ENCODE measurements around the gene ATP6V1B1. TPM values are rescaled to one million over a fixed set of nuclear protein-coding genes. Genes with fewer than 3 reads are reported as not detected.
A peak's percentile ranks its signal among the peaks of the same experiment; 100 is the strongest.

ATP6V1B1 gene
- total and polyA plus RNA-seq, 2 of the 13 experiments (the other 11 are each of a cell fraction or from before 2014, with no cell fraction given): 0.58 to 1.6 TPM

DNA sequence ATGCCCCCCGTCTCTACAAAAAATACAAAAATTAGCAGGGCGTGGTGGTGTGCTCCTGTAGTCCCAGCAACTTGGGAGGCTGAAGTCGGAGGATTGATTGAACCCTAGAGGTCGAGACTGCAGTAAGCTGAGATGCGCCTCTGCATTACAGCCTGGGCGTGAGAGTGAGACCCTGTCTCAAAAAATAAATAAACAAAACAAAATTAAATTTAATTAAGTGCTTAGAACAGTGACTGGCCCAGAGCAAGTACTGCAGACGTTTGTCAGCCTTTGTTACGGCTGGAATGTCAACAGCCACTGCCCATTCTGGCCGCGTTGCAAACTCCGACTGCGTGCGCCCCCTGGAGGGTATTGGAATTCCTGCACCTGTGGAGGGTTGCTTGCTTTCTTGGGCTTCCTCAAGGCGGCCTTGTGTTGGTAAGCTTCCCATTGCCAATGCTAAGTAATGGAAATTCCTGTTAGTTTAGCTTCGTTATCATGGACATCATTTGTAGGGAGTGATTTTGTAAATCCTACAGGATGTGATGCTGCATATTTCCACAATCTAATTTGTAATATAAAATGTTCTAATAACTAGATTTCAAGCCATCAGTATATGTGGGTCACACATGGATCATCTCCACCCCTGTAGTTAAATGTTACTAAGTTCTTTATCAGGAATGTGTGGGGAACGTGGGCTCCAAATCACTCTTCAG lies 15.9 kb upstream of the ATP6V1B1 start (continued):
- TF ChIP-seq, protein P1, sequence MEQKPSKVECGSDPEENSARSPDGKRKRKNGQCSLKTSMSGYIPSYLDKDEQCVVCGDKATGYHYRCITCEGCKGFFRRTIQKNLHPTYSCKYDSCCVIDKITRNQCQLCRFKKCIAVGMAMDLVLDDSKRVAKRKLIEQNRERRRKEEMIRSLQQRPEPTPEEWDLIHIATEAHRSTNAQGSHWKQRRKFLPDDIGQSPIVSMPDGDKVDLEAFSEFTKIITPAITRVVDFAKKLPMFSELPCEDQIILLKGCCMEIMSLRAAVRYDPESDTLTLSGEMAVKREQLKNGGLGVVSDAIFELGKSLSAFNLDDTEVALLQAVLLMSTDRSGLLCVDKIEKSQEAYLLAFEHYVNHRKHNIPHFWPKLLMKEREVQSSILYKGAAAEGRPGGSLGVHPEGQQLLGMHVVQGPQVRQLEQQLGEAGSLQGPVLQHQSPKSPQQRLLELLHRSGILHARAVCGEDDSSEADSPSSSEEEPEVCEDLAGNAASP (CRISPR knock-in tag; IDR thresholded peaks at IDR 0.05; ENCODE audit: borderline replicate concordance): peak; percentile 31; the same call in 1 of the 2 replicates
- TF ChIP-seq KAT8 (CRISPR knock-in tag; IDR thresholded peaks at IDR 0.05): peak; percentile 51; the same call in 1 of the 2 replicates
- no peak for TF ChIP-seq THYN1 (CRISPR knock-in tag; IDR thresholded peaks at IDR 0.05; ENCODE audit: borderline replicate concordance, low read depth)
- peak; percentile 59; the same call in 1 of the 2 replicates for TF ChIP-seq TGIF2 (CRISPR knock-in tag; IDR thresholded peaks at IDR 0.05)
- 0 out of 2 replicates have a peak, but pooled peaks have one; percentile 27 for TF ChIP-seq ZNF547 (CRISPR knock-in tag; IDR thresholded peaks at IDR 0.05)
- TF ChIP-seq THAP11 (CRISPR knock-in tag; IDR thresholded peaks at IDR 0.05): 0 out of 2 replicates have a peak, but pooled peaks have one; percentile 55
- TF ChIP-seq TOE1 (CRISPR knock-in tag; IDR thresholded peaks at IDR 0.05): 0 out of 2 replicates have a peak, but pooled peaks have one; percentile 75
- TF ChIP-seq SMAD3 (CRISPR knock-in tag; IDR thresholded peaks at IDR 0.05): peak; percentile 80
- peak; percentile 94 for TF ChIP-seq STAG1 (CRISPR knock-in tag; IDR thresholded peaks at IDR 0.05)
- peak; percentile 42; the same call in 1 of the 2 replicates for TF ChIP-seq MEIS2 (CRISPR knock-in tag; IDR thresholded peaks at IDR 0.05)
- TF ChIP-seq SOX6 (IDR thresholded peaks at IDR 0.05): no peak
- peak; percentile 64 for TF ChIP-seq SOX6 (CRISPR knock-in tag; IDR thresholded peaks at IDR 0.05)
- TF ChIP-seq, protein P2, sequence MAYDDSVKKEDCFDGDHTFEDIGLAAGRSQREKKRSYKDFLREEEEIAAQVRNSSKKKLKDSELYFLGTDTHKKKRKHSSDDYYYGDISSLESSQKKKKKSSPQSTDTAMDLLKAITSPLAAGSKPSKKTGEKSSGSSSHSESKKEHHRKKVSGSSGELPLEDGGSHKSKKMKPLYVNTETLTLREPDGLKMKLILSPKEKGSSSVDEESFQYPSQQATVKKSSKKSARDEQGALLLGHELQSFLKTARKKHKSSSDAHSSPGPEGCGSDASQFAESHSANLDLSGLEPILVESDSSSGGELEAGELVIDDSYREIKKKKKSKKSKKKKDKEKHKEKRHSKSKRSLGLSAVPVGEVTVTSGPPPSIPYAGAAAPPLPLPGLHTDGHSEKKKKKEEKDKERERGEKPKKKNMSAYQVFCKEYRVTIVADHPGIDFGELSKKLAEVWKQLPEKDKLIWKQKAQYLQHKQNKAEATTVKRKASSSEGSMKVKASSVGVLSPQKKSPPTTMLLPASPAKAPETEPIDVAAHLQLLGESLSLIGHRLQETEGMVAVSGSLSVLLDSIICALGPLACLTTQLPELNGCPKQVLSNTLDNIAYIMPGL (CRISPR knock-in tag; IDR thresholded peaks at IDR 0.05; ENCODE audit: borderline replicate concordance in 1 of 2, low read depth in 1 of 2): peak; percentile 54 to 82; a peak in 1 of 4 replicates
- TF ChIP-seq CHD2 (IDR thresholded peaks at IDR 0.05; ENCODE audit: low read depth, low read length): no peak
- no peak for TF ChIP-seq ZNF839 (CRISPR knock-in tag; IDR thresholded peaks at IDR 0.05; ENCODE audit: borderline replicate concordance)
- no peak for TF ChIP-seq MBNL3 (CRISPR knock-in tag; conservative IDR thresholded peaks at IDR 0.05)
- TF ChIP-seq ZNF569 (CRISPR knock-in tag; IDR thresholded peaks at IDR 0.05; ENCODE audit: borderline replicate concordance): no peak
- peak; percentile 69; the same call in 1 of the 2 replicates for TF ChIP-seq ZNF331 (CRISPR knock-in tag; IDR thresholded peaks at IDR 0.05)
- no peak for TF ChIP-seq ZNF724P (CRISPR knock-in tag; IDR thresholded peaks at IDR 0.05; ENCODE audit: borderline replicate concordance)
- TF ChIP-seq ZNF510 (CRISPR knock-in tag; IDR thresholded peaks at IDR 0.05; ENCODE audit: low read depth): no peak
- peak; percentile 42; the same call in 1 of the 2 replicates for TF ChIP-seq FOSL2 (CRISPR knock-in tag; IDR thresholded peaks at IDR 0.05)
- TF ChIP-seq ZBTB38 (CRISPR knock-in tag; IDR thresholded peaks at IDR 0.05): 0 out of 2 replicates have a peak, but pooled peaks have one; percentile 25
- peak; percentile 45; the same call in 1 of the 2 replicates for TF ChIP-seq ZNF768 (CRISPR knock-in tag; IDR thresholded peaks at IDR 0.05)
- TF ChIP-seq ZNF460 (CRISPR knock-in tag; IDR thresholded peaks at IDR 0.05; ENCODE audit: borderline replicate concordance): peak; percentile 86
- TF ChIP-seq RAD21 (CRISPR knock-in tag; IDR thresholded peaks at IDR 0.05): peak; percentile 95
- TF ChIP-seq KMT2A (CRISPR knock-in tag; IDR thresholded peaks at IDR 0.05): 0 out of 2 replicates have a peak, but pooled peaks have one; percentile 45
- peak; percentile 84; the same call in 1 of the 2 replicates for TF ChIP-seq CBX5 (CRISPR knock-in tag; IDR thresholded peaks at IDR 0.05; ENCODE audit: borderline replicate concordance)
- TF ChIP-seq MIER3 (CRISPR knock-in tag; IDR thresholded peaks at IDR 0.05; ENCODE audit: borderline replicate concordance): 0 out of 2 replicates have a peak, but pooled peaks have one; percentile 46
- peak; percentile 87; the same call in 1 of the 2 replicates for TF ChIP-seq ZNF788 (CRISPR knock-in tag; IDR thresholded peaks at IDR 0.05; ENCODE audit: borderline replicate concordance)

Data from HepG2 (cell line).